ENCODE data around the gene SHISA6. TPM values are rescaled to one million over a fixed set of nuclear protein-coding genes. Genes with fewer than 3 reads are reported as not detected.

SHISA6 gene
- total RNA-seq, 4 donors from 2014 or later = 0.14 to 4.2 (median 0.32) TPM; not detected in 1

GRCh38 chr17:11356371-11356770 lies 115.4 kb downstream of the SHISA6 start:
- DNase-seq = no peak
- H3K27ac ChIP-seq = no peak overlapping the region
- in situ Hi-C loops (cut with MboI; ENCODE audit: low pct_ligation_motif_present in 1 of 4, low pct_unique_long_range_greater_than_20kb in 1 of 4, low sequenced_read_pairs in 3 of 4) (no loop called here), intact Hi-C loops (cut with DNase I; ENCODE audit: low total_unique reads) (no loop called here)
- H3K4me1 ChIP-seq = no peaks in the 10 kb centered on the region
- H3K9me3 ChIP-seq = no peaks in the 10 kb centered on the region
- TF ChIP-seq POLR2A (IDR thresholded peaks at IDR 0.05) (no peak), POLR2AphosphoS5 (IDR thresholded peaks at IDR 0.05) (no peak), EP300 (IDR thresholded peaks at IDR 0.05; ENCODE audit: low read depth) (no peak)
- TF ChIP-seq, protein P1, sequence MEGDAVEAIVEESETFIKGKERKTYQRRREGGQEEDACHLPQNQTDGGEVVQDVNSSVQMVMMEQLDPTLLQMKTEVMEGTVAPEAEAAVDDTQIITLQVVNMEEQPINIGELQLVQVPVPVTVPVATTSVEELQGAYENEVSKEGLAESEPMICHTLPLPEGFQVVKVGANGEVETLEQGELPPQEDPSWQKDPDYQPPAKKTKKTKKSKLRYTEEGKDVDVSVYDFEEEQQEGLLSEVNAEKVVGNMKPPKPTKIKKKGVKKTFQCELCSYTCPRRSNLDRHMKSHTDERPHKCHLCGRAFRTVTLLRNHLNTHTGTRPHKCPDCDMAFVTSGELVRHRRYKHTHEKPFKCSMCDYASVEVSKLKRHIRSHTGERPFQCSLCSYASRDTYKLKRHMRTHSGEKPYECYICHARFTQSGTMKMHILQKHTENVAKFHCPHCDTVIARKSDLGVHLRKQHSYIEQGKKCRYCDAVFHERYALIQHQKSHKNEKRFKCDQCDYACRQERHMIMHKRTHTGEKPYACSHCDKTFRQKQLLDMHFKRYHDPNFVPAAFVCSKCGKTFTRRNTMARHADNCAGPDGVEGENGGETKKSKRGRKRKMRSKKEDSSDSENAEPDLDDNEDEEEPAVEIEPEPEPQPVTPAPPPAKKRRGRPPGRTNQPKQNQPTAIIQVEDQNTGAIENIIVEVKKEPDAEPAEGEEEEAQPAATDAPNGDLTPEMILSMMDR (IDR thresholded peaks at IDR 0.05) = no peak
- WGBS, 2 donors (ENCODE audit: low coverage in 1 of 2) = 78% methylated on average over 2 of the region's 2 CpGs; no CpG with 5 or more reads in 1 of the 2 donors
- no peak overlapping the region for H3K4me3 ChIP-seq
- H3K27me3 ChIP-seq = no peaks in the 10 kb centered on the region
- H3K36me3 ChIP-seq = no peaks in the 10 kb centered on the region

DNA sequence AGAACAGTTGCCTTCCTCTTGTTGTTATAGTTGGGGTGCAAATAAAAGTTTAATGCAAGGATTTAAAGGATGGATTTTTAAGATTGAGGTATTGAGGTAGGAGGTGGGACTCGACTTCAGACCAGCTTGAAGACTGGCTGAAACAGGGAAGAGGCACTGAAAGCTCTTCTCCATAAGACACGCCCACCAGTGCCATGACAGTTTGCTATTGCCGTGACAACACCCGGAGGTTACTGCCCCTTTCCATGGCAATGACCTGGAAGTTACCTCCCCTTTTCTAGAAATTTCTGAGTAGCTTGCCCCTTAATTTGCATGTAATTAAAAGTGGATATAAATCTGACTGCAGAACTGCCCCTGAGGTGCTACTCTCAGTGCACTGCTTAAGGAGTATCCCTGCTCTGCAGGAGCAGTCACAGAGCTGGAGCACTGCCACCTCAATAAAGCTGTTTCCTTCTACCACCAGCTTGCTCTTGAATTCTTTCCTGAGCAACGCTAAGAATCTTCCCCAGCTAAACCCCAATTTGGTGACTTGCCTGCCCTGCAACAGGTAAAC lies 122.6 kb downstream of the SHISA6 start:
- intact Hi-C loops (cut with DNase I; ENCODE audit: low total_unique reads) = no loop called here
- no peaks in the 10 kb centered on the region for H3K27me3 ChIP-seq
- H3K27ac ChIP-seq = no peak overlapping the region
- H3K4me3 ChIP-seq = no peak overlapping the region
- no peaks in the 10 kb centered on the region for H3K9me3 ChIP-seq
- no peaks in the 10 kb centered on the region for H3K36me3 ChIP-seq
- in situ Hi-C loops (cut with MboI; ENCODE audit: low pct_ligation_motif_present in 1 of 4, low pct_unique_long_range_greater_than_20kb in 1 of 4, low sequenced_read_pairs in 3 of 4) = no loop called here
- WGBS, 2 donors (ENCODE audit: low coverage in 1 of 2) = 28 to 42% methylated on average over 5 of the region's 5 CpGs
- DNase-seq = no peak
- TF ChIP-seq POLR2A (IDR thresholded peaks at IDR 0.05) = no peak
- no peak for TF ChIP-seq EP300 (IDR thresholded peaks at IDR 0.05; ENCODE audit: low read depth)
- TF ChIP-seq, protein P1 (IDR thresholded peaks at IDR 0.05) = no peak
- no peak for TF ChIP-seq POLR2AphosphoS5 (IDR thresholded peaks at IDR 0.05)
- no peaks in the 10 kb centered on the region for H3K4me1 ChIP-seq

- H3K9me3 ChIP-seq = no peaks in the 10 kb centered on the region
- 33 to 67% methylated on average over 2 to 4 of the region's 4 CpGs for WGBS, 2 donors (ENCODE audit: low coverage in 1 of 2)
- intact Hi-C loops (cut with DNase I; ENCODE audit: low total_unique reads) = no loop called here
Measured at GRCh38 chr17:11366272-11366850, 125.3 kb downstream of the SHISA6 start.

DNA sequence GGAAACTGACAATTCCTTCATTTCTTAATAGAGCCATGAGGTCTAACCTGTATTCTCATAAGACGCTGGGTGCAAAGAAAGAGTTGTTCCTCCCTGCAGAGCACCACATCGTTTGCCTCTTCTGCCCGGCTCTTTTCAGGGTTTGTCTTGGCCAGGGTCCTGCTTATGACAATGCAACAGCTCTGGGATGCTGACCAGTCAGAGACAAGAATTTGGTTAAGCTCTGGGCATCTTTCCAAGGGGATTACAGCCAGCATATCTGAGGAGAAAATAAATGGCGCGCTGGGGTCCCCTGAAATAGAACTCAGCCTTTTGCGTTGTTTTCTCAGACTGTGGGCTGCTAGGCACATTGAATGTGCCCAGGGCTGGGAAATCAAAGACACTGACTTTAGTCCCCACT lies 128.6 kb downstream of the SHISA6 start:
- Histone ChIP-seq H3K4me3 (no peak overlapping the region), H3K27ac (no peak overlapping the region), H3K9me3 (no peaks in the 10 kb centered on the region), H3K4me1 (no peaks in the 10 kb centered on the region), H3K27me3 (no peaks in the 10 kb centered on the region), H3K36me3 (no peaks in the 10 kb centered on the region)
- intact Hi-C loops (cut with DNase I; ENCODE audit: low total_unique reads) (no loop called here), in situ Hi-C loops (cut with MboI; ENCODE audit: low pct_ligation_motif_present in 1 of 4, low pct_unique_long_range_greater_than_20kb in 1 of 4, low sequenced_read_pairs in 3 of 4) (no loop called here)
- TF ChIP-seq POLR2A (IDR thresholded peaks at IDR 0.05) = no peak
- no peak for TF ChIP-seq EP300 (IDR thresholded peaks at IDR 0.05; ENCODE audit: low read depth)
- no peak for TF ChIP-seq POLR2AphosphoS5 (IDR thresholded peaks at IDR 0.05)
- TF ChIP-seq, protein P1 (IDR thresholded peaks at IDR 0.05) = no peak
- DNase-seq = no peak
- 35 to 72% methylated on average over 2 to 6 of the region's 6 CpGs for WGBS, 2 donors (ENCODE audit: low coverage in 1 of 2)

More at GRCh38 chr17:11366272-11366850, 125.3 kb downstream of the SHISA6 start:
- Histone ChIP-seq H3K4me1 (no peaks in the 10 kb centered on the region), H3K4me3 (no peak overlapping the region), H3K27me3 (no peaks in the 10 kb centered on the region), H3K27ac (no peak overlapping the region), H3K36me3 (no peaks in the 10 kb centered on the region)
- no peak for DNase-seq
- in situ Hi-C loops (cut with MboI; ENCODE audit: low pct_ligation_motif_present in 1 of 4, low pct_unique_long_range_greater_than_20kb in 1 of 4, low sequenced_read_pairs in 3 of 4) = no loop called here
- TF ChIP-seq EP300 (IDR thresholded peaks at IDR 0.05; ENCODE audit: low read depth) (no peak), POLR2A (IDR thresholded peaks at IDR 0.05) (no peak), POLR2AphosphoS5 (IDR thresholded peaks at IDR 0.05) (no peak)
- TF ChIP-seq, protein P1 (IDR thresholded peaks at IDR 0.05) = no peak

Measured in transverse colon (tissue), 4 donors.